Astrocyte of the cerebellum (primary cell): ENCODE measurements around the gene WNT2.
"Not testable (repeated sequence)": the region's sequence is repeated elsewhere in the genome, so short reads cannot be mapped to it uniquely, and the experiment has no call there.

Source experiments
- DNase-seq: peaks from one replicate; pipeline ENCODE4 v3.0.0-alpha.2; 2011; ENCODE audit warnings: low read depth
- H3K4me3 ChIP-seq: 2 replicates; pipeline ENCODE4 v1.5.1; 2011; ENCODE audit warnings: mild to moderate bottlenecking, low read depth, low read length, moderate library complexity
- in situ Hi-C: cut with HindIII; loops from 2 replicates; pipeline ENCODE4 v1.10.0; 2017; ENCODE audit warnings: low sequenced_read_pairs
- TF ChIP-seq, protein P1 (sequence below): IDR thresholded peaks from 2 replicates; pipeline ENCODE4 v1.5.1; 2012; ENCODE audit warnings: low read length, low read depth, moderate library complexity, mild to moderate bottlenecking; ENCODE audit errors: missing control alignments

Gene WNT2

DNA sequence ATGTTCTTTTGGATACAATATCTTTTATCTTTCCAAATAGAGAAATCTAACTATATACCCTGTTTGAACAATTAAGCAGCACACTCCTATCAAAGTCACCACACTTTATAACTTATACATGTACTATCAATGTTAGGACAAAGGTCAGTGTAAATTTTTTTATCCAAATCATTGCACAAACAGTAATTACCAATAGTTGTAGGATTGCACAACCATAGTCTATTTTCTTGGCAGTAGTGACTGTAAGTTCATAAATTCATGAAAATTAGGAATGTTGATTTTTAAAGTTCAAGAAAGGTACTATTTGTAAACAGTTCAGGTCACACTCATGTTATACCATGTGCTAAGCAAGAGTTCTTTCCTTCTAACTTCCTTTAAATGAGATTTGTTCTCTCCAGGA, 9.3 kb downstream of the WNT2 start:
- in situ Hi-C loops = no loop called here
- TF ChIP-seq, protein P1, sequence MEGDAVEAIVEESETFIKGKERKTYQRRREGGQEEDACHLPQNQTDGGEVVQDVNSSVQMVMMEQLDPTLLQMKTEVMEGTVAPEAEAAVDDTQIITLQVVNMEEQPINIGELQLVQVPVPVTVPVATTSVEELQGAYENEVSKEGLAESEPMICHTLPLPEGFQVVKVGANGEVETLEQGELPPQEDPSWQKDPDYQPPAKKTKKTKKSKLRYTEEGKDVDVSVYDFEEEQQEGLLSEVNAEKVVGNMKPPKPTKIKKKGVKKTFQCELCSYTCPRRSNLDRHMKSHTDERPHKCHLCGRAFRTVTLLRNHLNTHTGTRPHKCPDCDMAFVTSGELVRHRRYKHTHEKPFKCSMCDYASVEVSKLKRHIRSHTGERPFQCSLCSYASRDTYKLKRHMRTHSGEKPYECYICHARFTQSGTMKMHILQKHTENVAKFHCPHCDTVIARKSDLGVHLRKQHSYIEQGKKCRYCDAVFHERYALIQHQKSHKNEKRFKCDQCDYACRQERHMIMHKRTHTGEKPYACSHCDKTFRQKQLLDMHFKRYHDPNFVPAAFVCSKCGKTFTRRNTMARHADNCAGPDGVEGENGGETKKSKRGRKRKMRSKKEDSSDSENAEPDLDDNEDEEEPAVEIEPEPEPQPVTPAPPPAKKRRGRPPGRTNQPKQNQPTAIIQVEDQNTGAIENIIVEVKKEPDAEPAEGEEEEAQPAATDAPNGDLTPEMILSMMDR = no peak
- no peak for DNase-seq
- H3K4me3 ChIP-seq = no peak overlapping the region

- TF ChIP-seq, protein P1 = peak; percentile 10
- in situ Hi-C loops = no loop called here
- DNase-seq = no peak
- H3K4me3 ChIP-seq = no peak overlapping the region
These were observed 10.0 kb downstream of the WNT2 start for GRCh38 chr7:117312593-117313580.

GRCh38 chr7:117308891-117309290, 14.0 kb downstream of the WNT2 start:
- in situ Hi-C loops = no loop called here
- TF ChIP-seq, protein P1 = no peak
- no peak overlapping the region for H3K4me3 ChIP-seq
- no peak for DNase-seq

- DNase-seq = no peak
- TF ChIP-seq, protein P1 = no peak
These were observed 20.5 kb downstream of the WNT2 start for GRCh38 chr7:117302396-117302795.

DNA sequence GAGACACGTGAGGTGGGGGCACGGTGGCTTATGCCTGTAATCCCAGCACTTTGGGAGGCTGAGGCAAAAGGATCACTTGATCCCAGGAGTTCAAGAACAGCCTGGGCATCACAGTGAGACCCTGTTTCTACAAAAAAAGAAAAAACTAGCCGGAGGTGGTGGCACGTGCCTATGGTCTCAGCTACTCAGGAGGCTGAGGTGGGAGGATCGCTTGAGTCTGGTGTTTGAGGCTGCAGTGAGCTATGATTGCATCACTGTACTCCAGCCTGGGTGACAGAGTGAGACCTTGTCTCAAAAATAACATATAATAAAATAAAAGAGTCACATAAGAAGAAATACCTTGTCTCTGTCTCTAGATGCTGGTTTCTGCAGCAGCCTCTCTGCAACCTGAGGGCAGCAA, 22.4 kb downstream of the WNT2 start:
- DNase-seq, in situ Hi-C loops, H3K4me3 ChIP-seq: not testable (repeated sequence)

More at GRCh38 chr7:117302396-117302795, 20.5 kb downstream of the WNT2 start:
- in situ Hi-C loops = no loop called here
- H3K4me3 ChIP-seq = no peak overlapping the region

GRCh38 chr7:117297606-117298005, 25.3 kb downstream of the WNT2 start:
- in situ Hi-C loops = no loop called here
- H3K4me3 ChIP-seq = no peak overlapping the region
- DNase-seq = no peak
- TF ChIP-seq, protein P1 = no peak

- TF ChIP-seq, protein P1 = no peak
These were observed 26.8 kb downstream of the WNT2 start for GRCh38 chr7:117296066-117296465.

More at GRCh38 chr7:117296066-117296465, 26.8 kb downstream of the WNT2 start:
- H3K4me3 ChIP-seq = no peak overlapping the region
- DNase-seq = no peak
- in situ Hi-C loops = no loop called here
